Fibroblast of peridontal ligament (primary cell): Measurements from ENCODE around the gene COL5A3.
A peak's percentile ranks its signal among the peaks of the same experiment; 100 is the strongest.
"Not testable (repeated sequence)": the region's sequence is repeated elsewhere in the genome, so short reads cannot be mapped to it uniquely, and the experiment has no call there.

Experiments
- DNase-seq: peaks from one replicate; pipeline ENCODE4 v3.0.0-alpha.2; 2010; ENCODE audit errors: extremely low read depth

Gene COL5A3

DNA sequence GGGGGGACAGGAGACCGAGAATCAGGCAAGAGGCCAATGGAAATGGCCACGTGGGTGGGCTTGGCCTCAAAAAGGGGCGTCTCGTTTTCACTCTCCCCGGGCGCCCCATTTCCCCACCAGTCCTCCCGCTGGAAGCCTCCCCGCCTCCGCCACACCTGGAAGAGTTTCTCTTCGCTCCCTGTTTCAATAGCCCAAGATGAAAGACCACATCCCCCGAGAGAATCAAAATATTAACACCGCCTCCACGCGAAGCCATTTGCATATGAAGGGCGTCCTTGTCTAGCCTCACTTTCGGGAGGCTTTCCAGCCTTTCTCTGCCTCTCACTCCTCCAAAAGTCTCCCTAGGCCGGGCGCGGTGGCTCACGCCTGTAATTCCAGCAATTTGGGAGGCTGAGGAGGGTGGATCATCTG is 73.3 kb downstream of the COL5A3 start:
- DNase-seq = no peak

DNA sequence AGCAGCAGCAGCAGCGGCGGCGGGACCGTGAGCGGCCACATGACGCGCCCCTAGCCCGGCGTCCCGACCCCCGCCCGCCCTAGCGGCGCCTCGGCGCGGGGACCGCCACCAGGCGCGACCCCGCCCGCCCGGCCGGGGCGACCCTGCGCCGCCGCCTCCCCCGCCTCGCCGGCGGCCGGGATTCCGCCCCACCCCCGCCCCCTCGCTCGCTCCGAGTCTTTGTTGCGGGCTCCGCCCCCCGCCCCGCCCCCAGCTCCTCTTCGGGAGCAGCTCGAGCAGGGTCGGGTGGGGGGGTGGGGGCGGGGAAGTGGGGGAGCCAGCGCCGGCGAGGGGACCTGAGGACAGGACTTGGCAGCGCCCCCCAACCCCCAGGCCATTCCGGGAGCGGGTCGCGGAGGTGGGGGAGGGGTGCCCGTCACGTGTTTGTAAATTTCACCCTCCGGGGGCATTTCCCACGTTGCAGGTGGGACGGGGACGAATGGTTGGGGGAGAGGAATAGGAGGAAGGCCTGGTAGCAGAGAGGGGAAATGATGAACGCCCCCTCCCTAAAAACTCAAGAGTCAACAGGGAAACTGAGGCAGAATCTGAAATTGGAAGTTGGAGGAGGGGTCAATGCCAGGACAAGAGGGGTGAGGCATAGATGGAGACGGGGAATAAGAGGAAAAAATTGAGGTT is 73.8 kb downstream of the COL5A3 start, which contains the start of gene OLFM2:
OLFM2 (minus strand) TSS at position 190 of the 675 bp plus-strand sequence; CDS start at position 41, 149 bp downstream.
- no peak for DNase-seq

DNA sequence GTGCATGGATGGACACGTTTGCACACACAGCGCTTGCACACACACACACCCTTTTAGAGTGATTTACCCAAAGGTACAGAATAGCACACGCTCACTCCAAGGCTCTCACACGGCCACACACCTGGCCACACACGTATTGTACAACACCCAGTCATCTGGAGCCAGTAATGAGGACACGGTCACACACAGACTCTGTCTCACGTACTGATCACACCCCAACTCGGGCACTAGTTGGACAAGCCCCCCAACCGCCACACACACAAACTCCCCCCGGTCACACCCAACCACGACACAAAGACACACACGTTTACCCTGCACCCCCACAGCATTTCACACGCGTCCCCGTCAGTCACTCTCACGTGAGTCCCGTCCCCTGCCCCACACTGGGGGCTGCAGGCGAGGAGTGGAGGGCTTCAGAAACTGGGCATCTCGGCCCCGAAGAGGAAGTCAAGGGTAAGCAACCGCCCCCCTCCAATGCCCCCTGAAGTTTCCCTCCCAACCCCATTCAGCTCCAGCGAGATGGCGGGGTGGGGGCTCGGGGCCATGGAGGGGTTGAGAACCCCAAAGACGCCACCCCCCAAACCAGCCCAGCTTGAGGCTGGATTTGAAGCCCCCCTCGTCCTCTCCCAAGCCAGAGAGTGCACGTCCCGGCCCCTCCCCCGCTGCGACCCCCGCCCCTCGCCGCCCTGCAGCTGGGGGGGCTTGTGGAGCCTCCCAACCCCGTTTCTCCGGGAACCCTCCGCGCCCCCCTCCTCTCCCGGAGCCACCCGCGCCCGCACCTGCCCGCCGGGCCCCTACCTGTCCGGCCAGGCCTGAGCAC is 74.6 kb downstream of the COL5A3 start:
- no peak for DNase-seq

DNA sequence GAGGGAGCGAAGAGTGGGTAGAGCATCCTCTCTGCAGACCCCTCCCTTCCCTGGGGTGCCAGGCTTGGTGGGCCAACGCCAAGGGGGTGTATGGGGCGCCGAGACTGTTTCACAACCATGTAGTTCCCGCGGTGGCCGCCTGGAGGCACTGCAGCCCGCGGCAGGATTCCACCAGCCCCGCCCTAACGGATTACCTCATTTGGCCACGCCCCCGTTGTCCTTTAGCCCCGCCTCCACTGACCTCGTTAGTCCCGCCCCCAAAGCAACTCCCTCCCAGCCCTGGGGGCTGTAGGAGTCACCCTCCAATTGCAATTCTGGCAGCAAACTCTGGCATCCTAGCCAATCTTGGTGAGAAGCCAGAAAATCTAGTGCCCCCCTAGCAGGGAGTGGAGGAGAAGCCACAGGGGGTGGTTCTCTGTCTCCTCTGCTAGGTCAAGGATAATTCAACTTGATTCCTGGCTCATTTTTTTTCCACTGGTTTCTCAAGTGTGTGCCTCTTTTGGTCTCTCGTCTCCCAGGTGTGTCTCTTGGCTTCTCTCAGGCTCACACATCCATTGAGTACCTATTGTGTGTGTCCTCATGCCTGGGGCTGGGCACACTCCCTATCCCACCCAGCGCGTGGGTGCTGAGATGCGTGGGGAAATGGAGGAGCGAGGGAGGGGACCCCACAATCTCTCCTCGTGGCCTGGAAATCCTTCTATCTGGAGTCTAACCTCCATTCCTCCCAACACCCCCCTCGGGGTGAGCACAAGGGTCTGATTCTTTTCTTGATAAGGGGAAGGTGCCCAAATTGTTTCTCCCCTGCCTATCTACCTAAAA is 76.0 kb downstream of the COL5A3 start:
- DNase-seq = peak; percentile 71

DNA sequence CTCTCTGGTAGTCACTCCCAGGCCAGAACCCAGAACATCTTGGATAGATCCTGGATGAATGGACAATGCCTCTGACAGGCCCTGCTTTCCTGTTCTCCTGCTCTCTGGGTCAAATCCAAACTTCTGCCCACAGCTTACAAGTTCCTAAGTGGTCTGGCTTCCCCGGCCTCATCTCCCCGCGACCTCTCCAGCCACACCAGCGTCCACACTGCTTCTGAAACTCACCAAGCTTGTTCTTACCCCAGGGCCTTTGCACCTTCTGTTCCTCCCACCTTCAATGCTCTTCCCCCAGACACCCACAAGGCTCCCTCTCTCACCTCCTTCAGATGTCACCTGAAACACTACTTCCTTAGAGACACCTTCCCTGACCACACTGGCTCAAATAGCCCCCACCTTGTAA is 77.5 kb downstream of the COL5A3 start:
- DNase-seq = no peak

DNA sequence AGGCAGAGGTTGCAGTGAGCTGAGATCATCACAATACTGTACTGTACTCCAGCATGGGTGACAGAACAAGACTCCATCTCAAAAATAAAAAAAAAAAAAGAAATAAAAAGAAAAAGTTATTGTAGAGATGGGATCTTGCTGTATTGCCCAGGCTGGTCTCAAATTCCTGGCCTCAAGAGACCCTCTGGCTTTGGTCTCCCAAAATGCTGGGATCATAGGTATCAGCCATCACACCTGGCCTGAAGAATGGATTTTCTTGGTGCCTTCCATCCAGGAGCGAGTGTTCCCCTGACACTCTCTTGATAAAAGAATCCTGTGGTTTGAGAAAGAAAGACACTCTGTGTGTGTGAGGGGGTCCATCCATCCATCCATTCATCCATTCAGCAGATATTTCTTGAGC is 78.7 kb downstream of the COL5A3 start:
- DNase-seq = no peak

DNA sequence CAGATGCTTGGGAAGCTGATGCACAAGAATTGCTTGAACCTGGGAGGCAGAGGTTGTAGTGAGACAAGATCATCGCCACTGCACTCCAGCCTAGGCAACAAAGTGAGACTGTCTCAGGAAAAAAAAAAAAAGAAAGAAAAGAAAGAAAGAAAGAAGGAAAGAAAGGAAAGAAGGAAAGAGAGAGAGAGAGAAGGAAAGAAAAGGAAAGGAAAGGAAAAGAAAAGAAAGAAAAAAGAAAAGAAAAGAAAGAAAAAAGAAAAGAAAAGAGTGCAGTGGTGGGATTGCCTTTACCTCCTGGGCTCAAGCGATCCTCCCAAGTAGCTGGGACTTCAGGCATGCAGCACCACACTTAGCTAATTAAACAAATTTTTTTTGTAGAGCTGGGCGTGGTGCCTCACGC is 86.9 kb downstream of the COL5A3 start:
- DNase-seq = no peak

DNA sequence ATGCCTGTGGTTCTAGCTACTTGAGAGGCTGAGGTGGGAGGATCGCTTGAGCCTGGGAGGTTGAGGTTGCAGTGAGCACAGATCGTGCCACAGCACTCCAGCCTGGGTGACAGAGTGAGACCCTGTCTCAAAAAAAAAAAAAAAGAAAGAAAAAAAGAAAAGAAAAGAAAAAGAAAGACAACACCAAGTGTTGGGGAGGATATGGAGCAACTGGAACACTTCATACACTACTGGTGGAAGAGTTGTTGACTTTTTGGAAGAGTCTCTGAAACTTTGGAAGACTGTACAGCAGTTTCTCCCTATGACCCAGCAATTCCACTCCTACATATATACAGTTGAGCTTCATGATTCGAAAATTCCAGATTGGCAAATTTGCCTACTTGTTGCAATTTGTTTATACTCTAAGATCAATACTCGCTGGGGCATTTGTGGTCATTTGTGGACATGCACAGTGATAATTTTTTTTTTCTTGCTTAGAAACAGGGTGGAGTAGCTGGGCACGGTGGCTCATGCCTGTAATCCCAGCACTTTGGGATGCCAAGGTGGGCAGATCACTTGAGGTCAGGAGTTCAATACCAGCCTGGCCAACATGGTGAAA is 87.4 kb downstream of the COL5A3 start:
- DNase-seq = not testable (repeated sequence)

DNA sequence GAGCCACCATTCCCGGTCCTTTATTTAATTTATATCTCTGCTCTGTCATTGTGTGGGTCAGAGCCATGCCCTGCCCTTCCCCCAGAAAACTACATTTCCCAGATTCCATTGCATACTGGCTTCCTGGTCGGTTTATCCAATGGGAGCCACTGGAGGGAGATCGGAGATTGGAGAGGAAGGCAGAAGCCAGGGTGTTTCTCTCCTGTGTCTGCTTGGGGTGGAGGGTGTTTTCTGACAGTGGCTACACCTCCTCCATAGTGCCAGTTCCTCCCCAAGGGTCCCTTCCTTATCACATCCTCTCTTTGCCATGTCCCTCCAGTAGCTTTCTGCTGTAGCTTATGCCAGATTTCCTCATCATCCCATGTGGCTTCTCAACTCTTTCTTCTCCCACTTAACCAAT is 93.0 kb downstream of the COL5A3 start:
- peak; percentile 41 for DNase-seq

DNA sequence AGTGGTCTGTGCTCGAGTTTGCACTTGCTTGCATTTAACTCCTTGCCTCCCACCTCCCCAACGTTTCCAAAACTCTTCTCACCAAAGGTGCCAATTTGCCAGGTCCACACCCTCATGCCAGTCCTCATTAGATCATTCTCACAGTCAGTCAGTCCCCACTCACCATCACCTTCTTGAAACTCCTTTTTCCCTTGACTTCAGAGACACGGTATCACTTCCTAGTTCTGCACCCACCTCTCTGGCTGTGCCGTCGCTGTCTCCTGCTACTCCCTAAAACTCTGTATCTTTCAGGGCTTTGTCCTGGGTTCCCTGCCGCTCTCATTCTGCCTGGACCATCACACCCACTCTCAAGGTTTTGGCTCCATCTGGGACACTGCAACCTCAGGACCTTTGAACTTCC is 93.6 kb downstream of the COL5A3 start:
- no peak for DNase-seq

DNA sequence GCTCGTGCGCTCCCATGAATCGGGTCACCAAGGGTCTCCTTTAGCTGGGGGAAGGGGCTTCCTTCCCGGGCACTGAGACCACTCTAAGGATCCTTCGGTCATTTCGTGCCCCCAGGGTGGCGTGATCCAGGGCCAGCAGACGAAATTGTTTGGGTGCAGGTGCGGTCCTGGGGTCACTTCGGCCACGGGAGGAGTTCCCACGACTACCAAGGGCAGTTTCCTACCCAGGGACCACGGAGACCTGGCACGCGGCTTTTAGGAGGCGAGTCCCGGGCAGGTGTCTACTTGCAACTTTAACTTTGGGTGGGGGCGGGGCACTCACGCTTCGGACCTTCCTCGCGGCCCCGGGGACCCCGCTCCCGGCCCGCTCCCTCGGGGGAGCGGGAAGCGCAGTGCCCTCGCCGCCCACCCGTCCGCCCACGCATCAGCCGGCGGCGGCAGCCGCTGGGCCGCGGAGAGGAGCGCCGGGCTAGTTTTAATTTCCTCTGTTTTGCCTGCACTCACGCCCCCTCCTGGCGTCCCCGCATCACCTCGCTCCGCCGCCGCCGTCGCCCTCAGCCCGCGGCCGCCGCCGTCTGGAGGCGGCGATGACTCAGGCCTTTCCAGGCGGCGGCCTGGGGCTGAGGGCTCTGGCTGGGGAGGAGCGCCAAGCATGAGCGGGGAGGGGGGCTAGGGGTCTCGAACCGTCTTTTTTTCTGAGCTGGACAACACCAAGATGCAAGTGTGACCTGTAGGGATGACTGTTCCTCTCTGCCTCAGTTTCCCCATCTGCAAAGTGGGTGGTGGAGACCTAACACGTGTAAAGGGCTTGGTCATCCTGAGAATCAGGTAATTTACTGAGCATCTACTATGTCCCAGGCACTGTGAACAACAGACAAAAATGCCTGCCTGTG is 95.7 kb downstream of the COL5A3 start:
- DNase-seq = peak; percentile 68

DNA sequence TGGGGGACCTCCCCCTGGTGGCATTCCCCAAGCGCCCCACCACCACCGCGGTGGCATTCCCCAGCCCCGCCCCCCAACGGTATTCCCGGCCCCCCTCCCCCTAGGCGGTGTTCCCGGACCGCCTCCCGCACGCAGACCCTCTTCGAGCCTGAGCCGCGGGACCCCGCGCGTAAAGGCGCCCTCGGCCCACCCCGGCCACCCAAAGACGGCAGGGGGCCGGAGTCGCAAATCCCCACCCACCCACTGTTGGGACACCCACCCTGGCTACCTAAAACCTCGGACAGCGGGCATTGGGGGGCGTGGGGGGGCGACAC is 96.3 kb downstream of the COL5A3 start:
- DNase-seq = no peak

DNA sequence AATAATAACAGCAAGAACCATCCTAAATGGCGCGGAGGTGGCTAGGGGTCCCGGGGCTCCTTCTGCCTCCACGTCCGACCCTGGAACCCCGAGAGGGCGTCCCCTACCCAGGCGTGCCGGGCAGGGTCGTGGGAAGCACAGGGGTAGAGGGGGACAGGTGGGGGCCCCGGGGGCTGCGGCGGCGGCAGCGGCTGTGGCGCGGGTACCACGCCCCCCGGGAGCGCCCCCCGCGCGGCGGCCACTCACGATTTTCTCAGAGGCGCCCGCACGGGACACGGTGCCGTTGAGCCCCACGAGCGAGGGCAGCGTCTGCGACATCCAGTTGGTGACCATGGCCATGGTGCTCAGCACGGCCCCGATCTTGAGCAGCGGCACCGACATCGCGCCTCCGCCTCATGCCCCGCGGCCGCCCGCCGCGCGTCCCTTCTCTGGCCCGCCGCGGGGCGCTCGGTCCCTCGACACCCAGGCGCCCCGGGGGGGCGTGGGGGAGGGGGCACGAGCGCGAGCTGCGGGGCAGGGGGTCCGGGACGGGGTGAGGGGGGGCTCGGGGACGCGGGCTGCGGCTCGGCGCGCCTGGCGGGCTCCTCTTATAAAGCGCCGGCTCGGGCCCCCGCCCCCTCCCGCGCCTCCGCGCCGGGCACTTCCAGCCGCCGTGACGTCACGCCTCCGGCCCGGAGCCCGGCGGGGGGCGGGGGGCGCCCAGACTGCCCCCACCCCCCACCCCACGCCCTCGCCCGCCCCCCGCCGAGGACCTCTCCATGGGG is 96.9 kb downstream of the COL5A3 start:
- DNase-seq = no peak

DNA sequence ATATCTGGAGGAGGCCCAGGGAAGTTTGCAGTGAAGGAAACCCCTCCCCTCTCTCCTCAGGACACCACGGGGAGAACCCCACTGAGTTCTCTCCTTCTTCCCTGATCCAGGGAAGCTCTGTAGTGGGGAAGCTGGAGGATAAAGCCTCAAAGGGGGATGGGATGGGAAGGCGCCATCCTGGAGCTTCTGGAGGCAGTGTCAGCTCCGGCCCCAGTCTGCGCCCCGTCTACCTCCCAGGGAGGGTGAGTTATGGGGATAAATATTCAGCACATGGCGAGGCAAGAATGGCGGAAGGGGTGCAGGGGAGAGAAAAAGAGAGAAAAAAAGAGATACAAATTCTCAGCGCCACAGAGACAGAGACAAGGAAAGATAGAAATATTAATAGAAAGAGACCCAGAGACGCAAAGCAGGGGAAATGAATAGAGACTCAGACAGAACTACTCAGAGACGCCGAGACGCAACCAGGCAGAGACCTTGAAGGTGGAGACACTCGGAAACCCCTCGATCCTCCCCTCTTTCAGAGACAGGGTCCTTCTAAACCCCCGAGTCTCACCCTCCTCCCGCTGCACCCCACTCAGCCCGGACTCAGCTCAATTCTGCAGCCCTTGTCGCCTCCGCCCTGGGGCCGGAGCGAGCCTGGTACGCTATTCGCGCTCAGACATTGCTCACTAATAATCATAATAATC is 97.6 kb downstream of the COL5A3 start:
- DNase-seq = no peak

DNA sequence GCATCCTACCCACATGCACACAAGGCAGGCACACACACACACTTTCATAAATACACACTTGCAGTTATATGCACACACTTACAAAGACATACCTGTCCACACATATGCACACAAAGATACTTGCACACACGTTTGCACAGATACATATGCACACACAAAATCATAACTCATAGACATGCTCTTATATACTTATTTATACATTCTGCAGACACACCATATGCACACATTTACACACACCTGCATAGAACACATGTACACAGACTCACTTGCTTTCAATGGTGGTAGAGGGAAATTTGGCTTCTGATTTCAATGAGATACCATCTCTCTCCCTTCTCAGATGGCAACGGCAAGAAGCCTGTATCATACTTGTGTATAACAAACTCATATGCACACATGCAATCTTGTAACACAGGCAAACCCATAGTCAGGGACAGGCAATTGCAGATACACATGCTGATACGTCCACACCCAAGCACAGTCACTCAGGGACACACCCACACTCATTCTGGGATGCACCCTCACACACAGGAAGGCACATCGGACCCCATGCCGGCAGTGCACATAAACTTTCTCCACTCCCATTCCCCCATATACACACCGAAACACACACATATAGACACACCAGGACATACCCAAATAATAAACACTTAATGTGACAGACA is 98.6 kb downstream of the COL5A3 start:
- DNase-seq = no peak

DNA sequence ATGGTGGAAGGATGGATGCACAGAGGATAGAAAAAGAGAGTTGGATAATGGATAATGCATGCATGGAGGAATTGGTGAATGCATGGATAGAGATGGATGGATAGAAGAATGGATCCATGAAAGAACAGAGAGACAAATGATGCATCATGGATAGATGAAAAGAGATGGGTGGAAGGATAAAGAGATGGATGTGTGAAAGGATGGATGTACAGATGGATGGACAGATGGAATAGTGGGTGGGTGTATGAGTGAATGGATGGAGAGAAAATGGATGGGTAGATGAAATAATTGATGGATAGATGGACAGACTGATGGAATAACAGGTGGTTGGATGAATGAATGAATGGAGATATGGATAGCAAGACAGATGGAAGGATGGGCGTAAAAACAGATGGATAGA is 99.7 kb downstream of the COL5A3 start:
- DNase-seq = no peak
